Stimulated activated CD8-positive, alpha-beta memory T cell treated with anti-CD3 and anti-CD28 coated beads, Interleukin-2, amount 100 ng/mL, for 48 hours (primary cell): ENCODE data around the gene SLC30A1.

ENCODE experiments used
- DNase-seq, 2 donors: peaks; one replicate each; pipeline ENCODE4 v3.0.0-alpha.2; 2020; ENCODE audit warnings: low read depth in 2 of 2

SLC30A1 gene

GRCh38 chr1:211524521-211524920 is 54.4 kb downstream of the SLC30A1 start:
- no peak for DNase-seq

GRCh38 chr1:211522804-211523203 is 56.2 kb downstream of the SLC30A1 start:
- DNase-seq: no peak
